Measurements from ENCODE around the gene CCDC146.

GRCh38 chr7:77318019-77318418, 195.6 kb downstream of the CCDC146 start:
- TF ChIP-seq, protein P1, sequence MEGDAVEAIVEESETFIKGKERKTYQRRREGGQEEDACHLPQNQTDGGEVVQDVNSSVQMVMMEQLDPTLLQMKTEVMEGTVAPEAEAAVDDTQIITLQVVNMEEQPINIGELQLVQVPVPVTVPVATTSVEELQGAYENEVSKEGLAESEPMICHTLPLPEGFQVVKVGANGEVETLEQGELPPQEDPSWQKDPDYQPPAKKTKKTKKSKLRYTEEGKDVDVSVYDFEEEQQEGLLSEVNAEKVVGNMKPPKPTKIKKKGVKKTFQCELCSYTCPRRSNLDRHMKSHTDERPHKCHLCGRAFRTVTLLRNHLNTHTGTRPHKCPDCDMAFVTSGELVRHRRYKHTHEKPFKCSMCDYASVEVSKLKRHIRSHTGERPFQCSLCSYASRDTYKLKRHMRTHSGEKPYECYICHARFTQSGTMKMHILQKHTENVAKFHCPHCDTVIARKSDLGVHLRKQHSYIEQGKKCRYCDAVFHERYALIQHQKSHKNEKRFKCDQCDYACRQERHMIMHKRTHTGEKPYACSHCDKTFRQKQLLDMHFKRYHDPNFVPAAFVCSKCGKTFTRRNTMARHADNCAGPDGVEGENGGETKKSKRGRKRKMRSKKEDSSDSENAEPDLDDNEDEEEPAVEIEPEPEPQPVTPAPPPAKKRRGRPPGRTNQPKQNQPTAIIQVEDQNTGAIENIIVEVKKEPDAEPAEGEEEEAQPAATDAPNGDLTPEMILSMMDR (conservative IDR thresholded peaks at IDR 0.05 in 1 of 2, IDR thresholded peaks at IDR 0.05 in 1 of 2; ENCODE audit: extremely low read depth in 1 of 2, insufficient read depth in 1 of 2, low read depth in 1 of 2, low read length in 2 of 2) = no peak
- TF ChIP-seq EZH2 (IDR thresholded peaks at IDR 0.05; ENCODE audit: borderline replicate concordance, low read length) = no peak
